OCI-M2 (cell line): ENCODE results near the gene PANK4.

Experiments
- DNase-seq: peaks from one replicate; lab custom pipeline; 2025; ENCODE audit not compliant: unreplicated experiment; lab: John Stamatoyannopoulos, UW

PANK4 gene

DNA sequence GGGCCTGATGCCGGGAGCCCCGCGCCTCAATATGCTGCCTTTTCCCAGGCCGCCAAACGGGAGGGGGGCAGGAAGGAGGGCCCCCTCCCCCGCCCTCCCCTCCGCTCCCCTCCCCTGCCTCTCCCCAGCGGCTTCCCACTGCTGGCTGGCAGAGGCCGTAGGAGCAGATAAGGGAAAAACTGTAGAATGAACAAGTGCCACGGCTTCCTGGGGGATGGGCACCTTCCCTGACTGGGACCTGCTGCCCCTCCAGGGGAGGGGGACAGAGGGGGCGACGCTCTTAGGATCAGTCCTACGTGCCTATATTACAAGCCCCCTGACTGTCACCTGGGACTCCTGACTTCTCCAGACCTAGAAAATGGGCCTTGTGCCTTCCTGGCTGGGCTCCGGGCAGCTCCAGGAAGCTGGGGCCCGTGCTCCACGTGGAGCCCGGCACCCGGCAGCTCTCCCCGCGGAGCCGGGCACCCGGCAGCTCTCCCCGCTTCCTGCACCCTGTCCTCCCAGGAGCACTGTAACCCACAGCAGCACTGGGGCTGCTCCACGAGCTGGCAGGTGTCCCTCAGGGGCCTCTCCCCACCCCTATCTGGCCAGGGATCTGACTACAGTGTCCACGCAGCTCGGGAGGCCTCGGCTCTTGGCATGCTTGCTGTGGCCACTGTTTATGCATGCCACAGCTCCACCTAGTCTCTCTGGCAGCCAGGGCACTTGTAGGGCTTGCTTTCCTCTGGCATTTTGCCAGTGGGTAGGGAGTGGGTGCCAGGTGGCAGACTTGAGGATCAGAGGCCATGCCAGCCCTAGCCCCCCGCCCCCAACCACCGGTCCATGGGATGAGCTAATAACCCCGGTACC lies 4.3 kb upstream of the PANK4 start:
- no peak for DNase-seq

DNA sequence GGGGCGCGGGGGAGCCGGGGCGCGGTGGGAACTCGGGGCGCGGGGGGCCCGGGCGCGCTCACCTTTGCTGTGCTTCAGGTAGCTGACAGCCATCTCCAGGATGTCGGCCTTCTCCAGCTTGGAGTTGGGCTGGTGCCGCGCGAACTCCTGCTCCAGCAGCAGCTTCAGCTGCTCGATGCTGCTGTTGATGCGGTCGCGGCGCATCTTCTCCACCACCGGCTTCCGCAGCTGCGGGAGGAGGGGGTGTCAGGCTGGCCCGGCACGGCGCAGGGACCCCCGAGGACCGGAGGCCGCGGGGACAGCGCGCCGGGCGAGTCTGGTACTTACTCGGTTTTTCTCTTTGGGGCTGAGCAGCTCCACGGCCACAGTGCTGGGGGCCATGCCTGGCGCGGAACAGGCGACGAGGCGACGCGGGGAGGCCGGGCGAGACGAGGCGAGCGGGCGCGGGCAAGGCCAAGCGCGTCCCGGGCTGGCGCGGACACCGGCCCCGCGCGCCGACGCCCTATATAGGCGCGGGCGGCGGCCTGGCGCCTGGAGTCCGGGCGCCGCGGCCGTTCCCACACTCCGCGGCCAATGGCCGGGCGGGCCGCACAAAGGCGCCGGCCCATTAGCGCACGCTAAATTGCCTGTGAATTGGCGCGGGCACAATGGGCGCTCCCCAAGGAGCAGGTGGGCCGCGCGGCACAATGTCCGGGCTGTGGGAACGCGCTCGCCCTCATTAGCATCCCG lies 3.6 kb upstream of the PANK4 start, which contains the start of gene HES5:
TSS of gene HES5 (minus strand) at position 480 of the 729 bp plus-strand sequence. CDS start at position 381, 99 bp downstream.
- no peak for DNase-seq

DNA sequence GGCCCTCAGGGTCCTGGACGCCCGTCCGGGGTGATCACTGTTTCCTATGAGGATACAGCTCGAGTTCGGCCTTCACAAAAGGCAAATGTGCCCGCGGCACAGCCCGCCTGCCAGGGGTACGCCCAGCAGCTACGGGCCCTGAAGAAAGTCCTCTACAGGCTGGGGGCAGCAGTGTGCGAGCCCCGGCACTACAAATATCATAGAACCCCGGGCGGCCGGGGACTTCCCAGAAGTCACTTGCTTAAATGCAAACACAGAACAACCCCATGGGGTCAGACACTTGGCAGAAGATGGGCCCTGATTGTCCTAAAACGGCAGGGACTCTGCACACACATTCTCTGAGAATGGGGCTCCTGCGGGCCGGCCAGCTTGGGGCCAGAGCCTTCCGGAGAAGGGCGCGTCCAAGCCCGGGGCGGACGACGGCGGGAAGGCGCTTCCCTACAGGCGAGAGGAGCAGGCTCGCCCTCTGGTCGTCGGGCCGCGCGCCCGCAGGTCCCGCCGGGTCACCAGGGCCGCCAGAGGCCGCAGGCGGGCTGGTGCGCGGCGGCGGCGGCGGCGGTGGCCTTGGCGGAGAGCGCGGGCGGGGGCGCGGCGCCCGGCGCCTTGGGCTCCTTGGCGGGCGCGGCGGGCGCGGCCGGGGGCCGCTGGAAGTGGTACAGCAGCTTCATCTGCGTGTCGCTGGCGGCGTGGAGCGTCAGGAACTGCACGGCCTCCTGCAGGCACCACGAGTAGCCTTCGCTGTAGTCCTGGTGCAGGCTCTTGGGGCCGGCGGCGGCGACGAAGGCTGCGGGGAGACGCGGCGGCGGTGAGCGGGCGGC lies 2.8 kb upstream of the PANK4 start:
- no peak for DNase-seq

DNA sequence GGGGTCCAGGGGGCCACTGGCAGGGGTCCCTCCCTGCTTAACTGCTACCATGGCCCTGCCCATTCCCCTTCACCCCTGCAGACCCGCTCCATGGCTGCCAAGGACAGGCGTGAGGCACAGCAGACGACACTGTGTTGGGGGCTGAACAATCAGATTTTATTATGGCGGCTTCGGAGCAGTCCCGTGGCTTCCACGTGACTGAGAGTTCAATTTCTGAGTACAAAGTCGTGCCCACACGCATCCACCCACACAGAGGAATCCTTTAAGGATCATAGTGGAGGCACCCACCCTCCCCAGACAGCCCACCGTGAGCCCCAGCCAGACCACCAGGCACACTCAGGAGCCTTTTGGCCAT lies 2.2 kb upstream of the PANK4 start:
- no peak for DNase-seq

DNA sequence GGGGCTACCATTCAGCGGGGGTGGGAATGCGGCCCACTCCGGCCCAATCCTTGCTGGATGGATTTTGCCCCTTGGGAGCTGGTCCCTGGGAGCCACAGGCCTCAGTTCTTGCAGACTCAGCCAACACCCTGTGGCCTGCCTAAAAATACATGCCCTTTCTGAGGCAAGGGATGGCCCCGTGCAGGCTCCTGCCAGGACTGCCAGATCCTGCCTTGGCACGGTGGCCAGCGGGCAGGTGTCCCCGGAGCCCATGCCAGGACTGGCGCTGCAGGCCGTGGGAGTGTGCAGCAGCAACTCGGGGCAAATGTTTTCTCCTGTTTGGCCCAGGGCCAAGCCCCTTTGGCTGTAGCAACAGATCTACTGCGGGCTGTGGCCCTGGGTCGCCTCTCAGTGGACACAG lies 1.6 kb upstream of the PANK4 start:
- no peak for DNase-seq

DNA sequence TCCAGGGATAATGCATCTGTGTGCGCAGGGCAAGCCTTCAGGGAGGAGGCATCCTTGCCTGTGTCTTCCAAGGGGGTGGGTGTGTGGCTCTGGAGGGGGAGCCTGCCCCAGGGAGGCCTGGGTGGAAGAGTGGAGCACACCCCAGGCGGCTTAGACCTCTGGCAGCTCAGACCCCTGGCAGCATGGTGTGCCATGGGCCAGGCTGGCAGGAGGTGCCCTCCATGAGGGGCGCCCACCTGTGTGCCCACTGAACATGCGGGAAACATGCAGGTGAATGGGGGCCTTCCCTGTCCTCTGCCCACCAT lies 1.1 kb upstream of the PANK4 start:
- DNase-seq = no peak

DNA sequence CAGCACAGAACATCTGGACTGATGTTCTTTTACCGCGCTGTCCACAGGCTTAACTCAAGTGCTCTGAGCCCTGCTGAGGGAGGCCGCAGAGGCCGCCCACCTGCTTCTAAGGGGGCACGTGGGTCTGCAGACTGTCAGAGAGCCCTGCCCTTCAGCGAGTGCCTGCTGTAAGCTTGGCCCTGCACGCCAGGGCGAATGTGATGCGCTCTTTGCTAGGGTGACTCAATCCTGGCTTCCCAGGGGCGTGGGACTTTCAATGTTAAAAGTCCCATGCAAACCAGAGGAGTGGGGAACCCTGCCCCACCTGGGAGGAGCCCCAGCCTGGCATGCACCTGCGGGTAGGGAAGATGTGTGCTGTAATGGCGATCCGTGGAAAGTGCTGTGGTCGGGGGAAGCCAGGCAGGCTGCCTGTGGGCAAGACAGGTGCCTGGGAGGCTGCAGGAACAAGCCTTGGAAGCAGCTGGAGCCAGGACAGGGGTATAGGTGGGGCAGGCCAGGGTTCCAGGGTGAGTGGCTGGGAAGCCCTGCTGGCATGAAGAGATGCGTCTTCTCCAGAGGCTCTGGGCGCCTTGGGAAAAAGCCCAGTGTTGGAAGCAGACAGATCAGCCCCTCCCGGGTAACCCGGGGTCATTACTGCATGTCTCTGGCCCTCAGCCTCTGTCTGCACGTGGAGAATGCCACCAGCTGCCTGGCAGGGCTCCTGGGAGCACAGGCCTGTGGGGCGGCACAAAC lies 594 bp upstream of the PANK4 start:
- no peak for DNase-seq

DNA sequence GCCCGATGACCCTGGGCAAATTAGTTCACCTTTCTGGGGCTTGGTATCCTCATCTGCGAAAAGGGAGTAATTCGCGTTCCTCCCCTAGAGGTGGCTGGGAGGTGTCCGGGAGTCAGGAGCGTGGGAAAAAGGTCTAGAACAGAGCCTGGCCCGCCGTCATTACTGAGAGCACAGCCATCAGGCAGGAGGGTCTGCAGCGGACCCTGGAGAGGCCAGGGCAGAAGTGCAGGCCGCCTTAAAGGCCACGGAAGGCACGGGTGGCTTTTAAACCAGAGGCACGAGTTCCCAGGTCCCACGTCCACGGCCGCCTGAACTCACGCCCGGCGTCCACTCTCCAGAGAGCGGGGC lies 850 bp downstream of the PANK4 start:
- no peak for DNase-seq

DNA sequence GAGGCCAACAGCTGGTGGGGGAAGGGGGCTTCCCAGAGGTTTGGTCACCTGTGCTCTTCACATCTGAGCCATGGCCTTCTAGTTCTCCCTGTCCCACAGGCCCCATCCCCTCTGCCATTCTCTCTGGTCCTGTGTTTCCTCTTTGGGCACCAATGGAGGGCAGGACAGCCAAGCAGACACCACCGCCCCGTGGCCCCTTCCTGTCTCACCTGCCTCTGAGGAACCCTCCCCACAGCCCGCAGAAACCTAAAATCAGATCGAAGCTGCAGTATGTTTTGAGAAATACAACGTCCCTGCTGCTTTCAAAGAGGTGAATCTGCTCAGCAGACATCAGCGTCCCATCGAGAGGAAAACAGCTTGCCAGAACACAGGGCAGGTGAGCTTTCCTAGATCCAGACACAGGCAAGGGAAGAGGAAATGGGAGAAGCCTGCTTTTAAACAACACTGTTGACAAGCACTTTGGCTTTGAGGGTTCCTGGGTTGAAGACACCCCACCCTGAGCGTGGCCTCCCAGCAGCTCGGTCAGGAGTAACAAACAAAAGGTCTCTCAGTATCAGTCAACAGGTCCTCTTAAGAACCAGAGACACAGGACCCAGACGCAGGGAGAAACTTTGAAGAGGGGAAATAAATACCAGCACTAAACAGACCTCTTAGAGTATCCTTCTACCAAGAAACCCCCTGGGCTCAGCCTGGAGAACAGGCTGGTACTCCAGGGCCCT lies 2.3 kb downstream of the PANK4 start:
- DNase-seq = no peak

DNA sequence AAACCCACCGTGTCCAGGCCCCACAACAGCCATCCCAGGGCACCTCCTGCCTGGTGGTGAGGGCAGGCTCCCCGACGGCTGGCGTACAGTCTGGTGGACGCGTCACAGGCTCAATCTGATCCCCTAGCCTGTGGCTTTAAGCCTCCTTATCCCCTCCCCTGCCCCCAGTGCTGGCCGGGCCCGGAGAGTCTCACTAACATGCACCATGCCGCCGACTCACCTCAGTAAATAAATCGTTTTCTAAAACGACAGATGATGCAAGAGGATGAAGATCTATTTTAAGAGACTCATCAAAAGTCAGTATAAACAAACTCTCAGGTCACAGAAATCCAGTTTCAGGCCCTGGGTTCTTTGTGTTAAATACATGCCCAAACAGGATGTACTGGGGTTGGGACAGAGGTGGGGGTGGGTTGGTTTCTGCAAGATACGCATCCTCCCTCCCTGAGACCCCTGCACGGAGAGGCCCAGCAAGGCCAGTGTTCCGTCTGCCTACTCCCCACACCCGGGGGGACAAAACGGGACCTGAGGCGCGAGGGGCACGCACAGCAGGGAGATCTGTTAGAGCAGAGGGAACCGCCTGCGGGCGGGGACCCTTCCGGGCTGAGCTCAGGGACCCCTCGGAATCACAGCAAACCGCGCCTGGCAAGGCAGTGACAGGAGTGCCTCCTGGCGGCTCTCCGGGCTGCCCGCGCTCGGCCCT lies 3.1 kb downstream of the PANK4 start:
- no peak for DNase-seq

DNA sequence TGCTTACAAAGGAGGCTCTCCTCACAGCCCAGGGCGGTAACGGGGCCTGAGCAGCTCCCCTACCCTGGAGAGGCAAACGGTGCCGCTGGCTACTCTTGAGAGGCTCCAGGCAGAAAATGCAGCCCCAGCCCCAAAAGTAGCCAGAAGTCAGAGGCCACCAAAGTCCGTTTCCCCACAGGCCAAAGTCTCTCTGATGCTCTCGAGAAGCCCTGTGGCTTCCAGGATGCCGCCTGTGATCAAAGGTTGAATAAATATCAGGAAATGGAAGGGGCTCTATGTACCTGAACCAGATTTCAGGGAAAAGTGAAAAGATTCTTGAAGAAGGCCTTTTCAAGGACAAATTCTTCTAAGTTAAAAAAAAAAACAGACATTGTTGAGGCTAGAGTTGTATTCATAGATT lies 4.2 kb downstream of the PANK4 start:
- no peak for DNase-seq

DNA sequence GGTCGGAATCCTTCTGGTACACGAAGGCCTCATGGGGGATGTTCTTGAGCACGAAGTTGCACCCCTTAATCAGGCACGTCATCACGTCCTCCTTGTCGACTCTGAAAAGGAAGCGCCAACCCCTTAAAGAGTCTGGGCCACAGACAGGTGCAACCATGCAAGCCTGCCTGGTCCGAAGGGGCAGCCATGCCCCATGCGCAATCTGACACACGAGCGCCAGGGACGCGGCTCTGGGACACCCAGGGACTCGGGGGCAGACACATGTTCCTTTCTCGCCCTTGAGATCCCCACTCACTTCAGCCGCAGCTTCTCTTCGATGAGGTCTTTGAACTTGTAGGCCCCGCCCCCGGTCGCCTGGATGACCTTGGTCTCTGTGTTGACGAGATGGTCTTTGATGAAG lies 5.6 kb downstream of the PANK4 start:
- DNase-seq = no peak

DNA sequence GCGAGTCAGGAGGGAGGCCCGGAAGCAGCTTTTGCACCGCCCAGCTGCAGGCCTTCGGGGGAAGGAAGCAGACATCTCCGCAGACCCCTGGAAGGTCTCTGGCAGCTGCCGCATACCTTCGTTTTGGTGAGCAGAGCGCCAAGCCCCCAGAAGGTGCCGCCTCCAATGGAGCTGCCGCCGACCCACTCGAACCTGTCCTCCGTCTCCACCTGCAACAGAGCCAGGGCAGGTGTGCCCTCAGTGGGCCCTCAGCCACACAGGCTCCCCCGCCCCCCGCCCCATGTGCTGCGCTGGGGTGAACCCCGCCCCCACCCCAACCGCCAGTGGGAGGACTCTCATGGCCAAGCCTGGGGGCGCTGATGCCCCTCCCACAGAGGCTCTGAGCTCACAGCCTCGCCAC lies 6.2 kb downstream of the PANK4 start:
- DNase-seq = no peak

DNA sequence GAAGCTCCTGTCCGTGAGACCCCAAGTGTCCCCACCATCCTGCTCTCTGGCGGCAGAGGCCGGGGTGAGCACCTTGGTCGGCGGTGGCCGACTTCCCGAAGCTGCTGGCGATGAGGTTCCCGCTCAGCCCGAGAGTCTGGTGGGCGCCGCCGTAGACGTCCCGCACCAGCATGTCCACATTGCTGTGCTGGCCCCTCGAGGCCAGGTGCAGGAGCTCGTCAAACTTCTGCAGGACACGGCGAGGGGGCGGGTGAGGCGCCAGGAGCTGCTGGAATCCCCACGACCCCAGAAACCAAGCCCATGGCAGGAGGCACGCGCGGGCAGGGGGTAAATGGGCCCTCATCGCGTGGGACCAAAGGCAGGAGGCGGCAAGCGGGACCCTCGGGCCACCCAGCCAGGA lies 6.7 kb downstream of the PANK4 start:
- no peak for DNase-seq

DNA sequence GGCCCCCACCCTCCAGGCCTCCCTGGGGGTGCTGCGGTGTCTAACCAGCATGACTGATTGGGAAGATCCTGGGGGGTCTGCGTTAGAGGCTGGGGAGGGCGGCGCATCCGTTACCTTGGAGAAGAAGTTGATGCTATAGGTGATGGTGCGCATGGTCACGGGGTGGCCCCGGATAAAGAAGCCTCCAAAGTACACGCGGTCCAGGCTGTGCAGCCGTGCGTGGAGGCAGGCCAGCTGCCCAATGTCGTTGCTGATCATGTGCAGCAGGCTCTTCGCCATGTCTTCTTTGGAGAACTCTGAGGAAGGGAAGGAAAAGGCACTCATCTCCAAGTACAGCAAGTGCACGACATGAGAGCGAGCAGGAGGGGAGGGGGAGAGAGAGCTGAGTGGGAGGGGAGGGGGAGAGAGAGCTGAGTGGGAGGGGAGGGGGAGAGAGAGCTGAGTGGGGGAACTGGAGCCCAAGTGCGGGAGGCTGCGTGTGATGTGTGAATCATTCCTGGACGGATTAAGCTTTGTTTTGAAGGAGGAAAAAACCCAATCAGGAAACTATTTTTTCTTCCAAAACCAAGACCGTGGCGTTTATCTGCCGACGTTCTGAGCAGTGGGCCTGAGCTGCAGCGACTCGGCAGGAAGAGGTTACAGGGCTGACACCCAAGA lies 7.2 kb downstream of the PANK4 start:
- no peak for DNase-seq

DNA sequence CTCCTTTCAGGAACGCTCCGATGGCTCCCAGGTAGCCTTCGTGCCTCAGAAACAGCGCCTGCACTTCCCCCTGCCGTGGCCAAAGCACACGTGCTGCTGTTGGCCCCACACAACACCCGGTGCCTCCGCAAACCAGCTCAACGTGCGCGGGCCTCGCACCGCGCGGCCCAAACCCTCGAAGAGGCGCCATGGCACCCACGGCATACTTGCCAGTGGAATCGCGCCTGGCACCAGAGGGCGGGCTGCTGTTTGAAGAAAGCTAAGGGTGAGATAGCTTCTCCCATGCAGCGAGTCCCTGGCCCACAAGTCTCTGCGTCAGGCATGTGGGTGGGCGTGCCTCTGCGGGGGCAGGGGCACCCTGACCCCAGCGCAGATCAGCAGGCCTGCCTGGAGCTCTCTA lies 7.9 kb downstream of the PANK4 start:
- no peak for DNase-seq

DNA sequence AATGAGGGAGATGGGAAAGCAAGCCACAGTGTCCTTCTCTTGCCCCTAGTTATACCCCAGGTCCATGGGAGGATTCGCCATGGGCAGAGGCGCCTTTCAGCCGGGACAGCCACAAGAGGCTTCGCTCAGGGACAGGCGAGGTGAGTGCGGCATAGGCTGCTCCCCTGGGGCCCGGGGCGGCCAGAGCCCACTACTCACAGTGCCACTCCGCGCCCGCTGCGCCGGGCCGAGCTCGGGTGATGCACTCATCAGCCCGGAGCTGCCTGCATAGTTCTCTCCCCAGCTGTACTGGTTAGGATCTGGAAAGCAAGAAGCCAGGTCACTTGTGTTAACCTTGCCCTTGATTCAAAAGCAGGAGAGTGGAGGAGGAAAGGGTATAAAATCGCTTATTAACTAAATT lies 8.4 kb downstream of the PANK4 start:
- no peak for DNase-seq

DNA sequence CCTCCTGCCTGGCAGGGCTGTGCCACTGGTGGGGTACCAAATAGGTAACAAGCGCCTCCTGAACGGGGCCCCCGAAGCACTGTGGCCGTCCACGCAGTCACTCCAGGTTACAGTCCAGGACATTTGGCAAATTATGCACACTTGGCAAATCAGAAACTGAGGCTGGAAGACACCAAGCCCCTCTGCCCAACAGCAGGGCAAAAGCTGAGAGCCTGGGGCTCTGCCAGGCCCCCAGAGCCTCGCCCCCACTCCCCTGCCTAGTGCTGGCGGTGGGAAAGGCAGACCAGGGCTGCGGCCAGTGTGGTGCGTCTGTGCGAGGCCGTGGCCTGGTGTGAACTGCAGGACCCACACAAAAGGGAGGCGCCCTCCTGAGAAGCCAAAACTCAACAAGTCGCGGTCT lies 9.4 kb downstream of the PANK4 start:
- no peak for DNase-seq

DNA sequence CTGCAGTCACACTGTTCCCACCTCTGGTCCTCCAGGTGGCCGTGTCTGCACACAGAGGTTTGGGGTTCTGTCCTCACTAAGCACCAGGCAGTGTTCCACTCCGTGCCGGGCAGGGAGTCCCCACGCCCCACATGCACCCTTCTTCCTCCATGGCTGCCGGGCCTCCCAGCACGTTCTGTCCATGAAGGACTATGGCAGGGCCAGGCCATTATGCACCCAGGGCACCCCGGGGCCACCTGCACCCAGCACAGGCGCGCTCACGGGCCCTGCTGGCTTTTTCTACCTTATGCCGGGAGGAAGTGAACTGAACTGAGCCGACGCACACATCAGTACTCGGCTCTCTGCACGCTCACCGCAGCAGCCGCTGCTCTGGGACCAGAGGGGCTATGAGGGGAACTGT lies 10.3 kb downstream of the PANK4 start:
- DNase-seq = no peak

DNA sequence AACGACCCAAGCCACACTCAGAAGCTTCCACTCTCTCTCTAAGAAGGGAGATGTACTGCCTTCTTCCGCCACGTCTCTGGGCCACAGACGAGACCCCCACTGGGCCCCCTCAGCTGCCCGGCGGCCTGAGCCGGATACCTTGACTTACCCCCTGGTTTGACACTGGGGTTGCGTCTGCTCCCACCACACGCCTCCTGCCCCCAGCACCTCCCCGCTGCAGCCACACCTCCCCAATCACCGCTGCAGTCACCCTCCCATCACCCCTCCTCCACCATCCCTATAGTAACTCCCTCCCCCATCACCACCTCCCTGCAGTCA lies 10.7 kb downstream of the PANK4 start:
- no peak for DNase-seq
